GM19328 (cell line): Measurements from ENCODE around the gene EOMES.

ENCODE experiments used
- ATAC-seq: cut with Tn5 transposase; IDR thresholded peaks from one replicate; pipeline ENCODE4 v1.9.1; 2021; ENCODE audit warnings: mild to moderate bottlenecking, moderate library complexity; ENCODE audit not compliant: unreplicated experiment

EOMES gene

DNA sequence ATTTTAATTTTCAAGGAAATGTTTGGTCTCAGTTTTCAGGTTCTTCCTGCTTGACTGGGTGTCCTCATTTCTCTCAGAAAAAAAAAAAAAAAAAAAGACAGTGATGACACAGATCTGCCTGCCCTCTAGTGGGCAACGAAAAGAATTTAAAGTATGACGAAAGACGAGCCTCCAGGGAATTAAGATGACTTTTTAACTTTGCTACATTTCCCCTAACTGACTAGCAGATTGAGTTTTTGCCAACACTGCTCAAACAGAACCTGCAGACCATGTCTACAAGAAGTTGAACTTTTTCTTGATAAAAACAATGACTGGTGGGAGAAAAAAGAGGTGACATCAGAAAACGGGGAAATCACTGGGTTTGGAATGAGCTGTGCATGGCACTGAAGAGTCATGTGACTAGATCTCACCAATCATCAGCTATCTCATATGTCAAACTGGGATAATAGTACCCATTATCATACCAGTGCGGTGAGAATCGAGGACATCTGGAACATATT is 40.8 kb downstream of the EOMES start:
- ATAC-seq: peak; percentile 58

DNA sequence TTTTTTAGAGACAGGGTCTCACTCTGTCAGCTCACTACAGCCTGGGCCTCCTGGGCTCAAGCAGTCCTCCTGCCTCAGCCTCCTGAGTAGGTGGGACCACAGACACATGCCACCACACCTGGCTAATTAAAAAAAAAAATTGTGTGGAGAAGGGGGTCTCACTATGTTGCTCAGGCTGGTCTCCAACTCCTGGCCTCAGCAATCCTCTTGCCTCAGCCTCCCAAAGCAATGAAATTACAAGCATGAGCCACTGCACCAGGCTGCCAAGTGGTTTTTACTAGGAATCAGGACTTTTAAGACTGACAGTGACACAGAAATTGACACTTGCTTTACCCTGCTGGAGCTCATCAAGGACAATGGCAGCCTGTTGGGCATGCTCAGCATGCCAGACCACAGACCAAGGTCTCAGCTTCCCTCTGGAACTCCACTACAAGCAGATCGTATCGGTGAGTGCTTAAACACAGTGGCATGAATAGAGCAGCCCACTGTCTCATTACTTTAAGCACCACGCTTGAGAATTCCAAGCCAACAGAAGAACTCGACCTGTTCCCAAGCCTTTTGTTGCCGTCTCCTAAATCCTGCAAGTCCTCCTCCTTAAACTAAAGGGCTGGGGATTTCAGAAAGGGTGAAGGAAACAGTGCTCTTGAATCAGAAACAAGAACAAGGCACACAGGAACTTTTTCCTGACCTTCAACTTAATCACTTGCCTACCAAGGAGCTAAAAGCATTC is 41.4 kb downstream of the EOMES start:
- peak; percentile 12 for ATAC-seq

DNA sequence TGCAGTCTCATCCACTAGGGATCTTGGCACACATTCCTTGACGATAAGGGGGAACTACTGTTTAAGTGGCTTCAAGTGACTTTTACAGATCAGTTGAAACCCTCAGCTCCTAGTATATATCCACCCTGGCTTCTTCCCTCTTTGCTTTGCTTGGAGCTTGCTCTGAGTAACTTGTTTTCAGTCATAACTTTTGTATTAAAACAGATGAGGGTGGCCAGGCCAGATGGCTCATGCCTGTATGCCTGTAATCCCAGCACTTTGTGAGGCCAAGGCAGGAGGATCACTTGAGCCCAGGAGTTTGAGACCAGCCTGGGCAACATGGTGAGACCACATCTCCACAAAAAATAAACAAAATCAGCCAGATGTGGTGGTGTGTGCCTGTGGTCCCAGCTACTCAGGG is 42.4 kb downstream of the EOMES start:
- no peak for ATAC-seq

DNA sequence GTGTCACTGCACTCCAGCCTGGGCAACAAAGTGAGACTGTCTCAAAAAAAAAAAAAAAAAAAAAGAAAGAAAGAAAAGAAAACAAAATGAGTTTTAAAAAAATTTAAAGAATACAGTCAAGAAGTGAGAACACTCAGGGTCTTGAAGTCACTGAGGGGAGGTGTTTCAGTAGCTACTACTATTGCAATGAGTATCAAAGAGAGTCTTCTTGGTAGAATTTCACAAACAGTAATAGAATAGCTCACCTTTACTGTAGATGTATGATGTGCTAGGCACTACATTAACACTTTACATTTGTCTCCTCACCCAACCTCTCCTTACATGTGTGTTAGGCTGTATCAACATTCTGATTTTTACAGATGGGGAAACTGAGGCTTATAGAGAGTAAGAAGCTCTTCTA is 43.9 kb downstream of the EOMES start:
- ATAC-seq: no peak

DNA sequence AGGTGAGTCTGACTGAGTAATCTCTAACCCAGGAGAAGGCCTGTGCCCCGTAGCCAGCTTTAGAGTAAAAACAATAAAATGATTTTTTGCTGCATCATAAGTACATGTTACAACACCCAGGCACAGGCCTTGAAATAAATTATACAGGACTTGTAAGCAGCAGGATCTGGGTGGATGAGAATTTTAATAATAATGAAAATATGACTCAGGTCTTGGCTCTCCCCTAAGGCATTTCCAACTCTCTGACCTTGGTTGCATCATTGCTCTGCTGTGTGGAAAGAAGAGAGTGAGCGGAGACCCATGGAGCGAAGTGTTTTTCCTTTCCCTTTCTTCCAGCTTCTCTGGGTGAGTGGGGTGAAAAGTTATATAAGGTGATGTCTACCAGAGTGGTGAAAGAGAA is 44.6 kb downstream of the EOMES start:
- ATAC-seq: no peak

DNA sequence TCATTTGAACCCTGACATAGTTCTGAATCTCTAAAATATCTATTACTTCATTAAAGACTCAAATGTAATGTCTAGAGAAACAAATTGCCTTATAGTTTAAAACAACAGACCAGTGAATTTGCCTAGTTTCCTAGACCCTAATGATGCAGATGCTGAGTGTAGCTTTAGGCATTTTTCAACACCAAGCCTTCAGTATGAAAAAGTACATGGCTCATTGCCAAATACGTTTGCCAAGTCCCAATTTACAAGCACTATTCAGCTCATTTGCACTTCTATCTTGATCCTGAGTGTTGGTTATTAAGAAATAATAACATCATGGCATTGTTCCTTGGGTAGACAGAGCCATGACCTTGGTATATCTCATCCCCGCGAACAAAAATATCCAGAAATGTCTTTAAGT is 46.8 kb downstream of the EOMES start:
- ATAC-seq: no peak

DNA sequence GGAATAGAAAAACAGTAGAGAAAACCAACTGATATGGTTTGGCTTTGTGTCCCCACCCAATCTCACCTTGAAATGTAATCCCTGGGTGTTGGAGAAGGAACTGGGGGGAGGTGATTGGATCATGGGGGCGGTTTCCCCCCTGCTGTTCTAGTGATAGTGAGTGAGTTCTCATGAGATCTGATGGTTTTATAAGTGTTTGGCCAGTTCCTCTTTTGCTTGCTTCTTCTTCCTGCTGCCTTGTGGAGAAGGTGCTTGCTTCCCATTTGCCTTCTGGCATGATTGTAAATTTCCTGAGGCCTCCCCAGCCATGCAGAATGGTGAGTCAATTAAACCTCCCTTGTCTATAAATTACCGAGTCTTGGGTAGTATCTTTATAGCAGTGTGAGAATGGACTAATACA is 48.4 kb downstream of the EOMES start:
- no peak for ATAC-seq

DNA sequence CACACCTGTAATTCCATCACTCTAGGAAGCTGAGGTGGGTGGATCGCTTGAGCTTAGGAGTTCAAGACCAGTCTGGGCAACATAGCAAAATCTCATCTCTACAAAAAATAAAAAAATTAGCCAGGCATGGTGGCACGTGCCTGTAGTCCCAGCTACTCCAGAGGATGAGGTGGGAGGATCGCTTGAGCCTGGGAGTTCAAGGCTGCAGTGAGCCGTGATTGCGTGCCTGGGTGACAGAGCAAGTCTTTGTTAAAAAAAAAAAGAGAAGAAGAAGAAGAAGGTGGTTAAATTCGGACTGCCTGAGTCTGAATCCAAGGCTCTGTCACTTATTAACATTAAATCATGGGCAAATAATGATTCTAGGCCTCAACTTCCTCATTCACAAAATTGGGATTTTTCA is 51.0 kb downstream of the EOMES start:
- ATAC-seq: no peak

DNA sequence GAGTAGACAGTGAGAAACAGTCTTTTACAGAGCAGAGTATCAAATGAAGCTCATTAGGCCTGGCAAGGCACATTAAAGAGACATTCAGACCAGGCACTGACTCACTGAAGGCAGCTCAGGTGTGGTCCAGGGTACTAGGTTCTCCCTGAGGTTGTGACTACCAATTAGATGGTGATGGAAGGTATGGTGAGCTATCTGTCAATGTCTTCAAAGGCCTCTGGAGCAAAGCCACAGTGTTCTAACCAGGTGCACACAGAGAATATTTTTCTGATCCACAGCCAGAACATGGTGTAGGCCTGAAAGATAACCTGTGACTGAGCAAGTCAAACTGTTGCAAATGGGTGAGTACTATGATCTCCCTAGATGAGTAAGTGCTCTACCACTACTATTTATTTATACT is 51.5 kb downstream of the EOMES start:
- ATAC-seq: no peak

DNA sequence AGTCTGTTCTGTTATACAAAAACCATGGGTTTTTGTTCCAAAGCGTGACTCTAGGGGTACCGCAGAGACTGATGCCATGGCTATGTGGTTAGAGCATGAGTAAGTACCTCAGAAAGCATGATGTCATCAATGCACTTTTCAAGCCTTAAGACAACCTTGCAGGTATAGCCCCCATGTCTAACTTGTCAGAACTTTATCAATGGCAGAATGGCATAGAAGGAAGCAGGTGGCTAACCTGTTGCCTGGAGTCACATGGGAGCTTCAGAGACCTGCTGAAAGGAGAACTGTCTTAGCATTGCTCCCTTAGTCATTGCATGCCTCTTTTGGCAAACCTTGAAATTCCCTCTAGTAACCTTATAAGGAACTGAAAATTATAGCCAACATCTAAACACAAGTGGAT is 52.5 kb downstream of the EOMES start:
- ATAC-seq: no peak

DNA sequence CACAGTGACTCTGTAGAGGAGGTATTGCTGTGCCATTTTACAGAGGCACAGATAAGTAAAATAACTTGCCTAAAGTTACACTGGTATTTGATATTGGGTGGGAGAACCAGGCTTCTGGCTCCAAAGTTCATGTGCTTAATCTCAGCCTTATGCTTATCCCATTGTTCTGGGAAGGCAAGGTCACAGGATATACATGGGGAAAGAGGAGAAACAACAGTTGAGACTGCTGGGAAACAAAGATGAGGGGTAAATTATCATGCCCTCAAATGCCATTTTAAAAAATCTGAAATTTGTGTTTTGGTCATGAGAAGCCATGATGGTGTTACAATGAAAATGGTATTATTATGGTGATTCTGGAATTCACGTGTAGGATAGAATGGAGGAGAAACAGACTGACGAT is 54.4 kb downstream of the EOMES start:
- ATAC-seq: no peak

DNA sequence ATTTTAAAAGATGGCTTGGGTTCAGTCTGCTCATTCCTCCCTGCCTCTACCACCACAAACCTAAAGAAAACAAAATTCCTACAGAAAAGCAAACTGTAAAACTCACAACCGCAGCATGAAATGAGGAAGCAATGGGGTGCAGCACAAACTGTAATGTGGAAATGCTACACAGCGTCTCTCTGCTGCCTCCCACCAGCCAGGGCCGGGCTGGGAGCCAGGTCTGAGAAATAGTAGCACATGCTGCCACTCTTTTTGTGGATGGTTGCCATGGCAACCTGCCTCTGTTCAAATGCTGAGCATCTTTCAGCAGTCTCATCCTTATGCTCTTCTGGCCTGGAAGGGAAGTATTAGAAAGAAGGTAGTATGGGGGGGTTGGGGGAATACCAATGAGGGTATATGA is 55.4 kb downstream of the EOMES start:
- peak; percentile 41 for ATAC-seq

DNA sequence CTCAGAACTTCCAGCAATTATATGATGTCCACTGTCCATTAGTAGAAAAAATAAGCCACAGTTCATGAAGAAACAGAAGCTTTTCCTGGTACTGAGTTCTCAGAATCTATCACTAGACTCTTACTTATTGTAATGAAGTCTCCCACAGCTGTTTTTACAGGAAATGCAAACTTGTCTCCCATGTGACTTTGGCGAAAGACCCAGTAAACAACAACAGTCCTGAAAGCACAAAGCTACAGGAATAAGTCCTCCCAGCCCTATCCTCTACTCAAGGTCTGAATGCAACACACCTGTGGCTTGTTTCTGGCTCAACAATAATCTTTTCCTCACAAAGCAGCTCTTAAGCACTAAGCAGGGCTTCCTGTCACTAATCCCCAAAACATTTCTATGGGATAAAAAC is 55.9 kb downstream of the EOMES start:
- ATAC-seq: peak; percentile 45
